GM15510 (cell line): Measurements from ENCODE around the gene PLXNA4.

ENCODE experiments used
- POLR2A ChIP-seq: IDR thresholded peaks from 3 replicates; pipeline ENCODE4 v1.6.1; 2011; ENCODE audit warnings: borderline replicate concordance; ENCODE audit not compliant: insufficient read length; ENCODE audit errors: extremely low read depth

Gene PLXNA4

DNA sequence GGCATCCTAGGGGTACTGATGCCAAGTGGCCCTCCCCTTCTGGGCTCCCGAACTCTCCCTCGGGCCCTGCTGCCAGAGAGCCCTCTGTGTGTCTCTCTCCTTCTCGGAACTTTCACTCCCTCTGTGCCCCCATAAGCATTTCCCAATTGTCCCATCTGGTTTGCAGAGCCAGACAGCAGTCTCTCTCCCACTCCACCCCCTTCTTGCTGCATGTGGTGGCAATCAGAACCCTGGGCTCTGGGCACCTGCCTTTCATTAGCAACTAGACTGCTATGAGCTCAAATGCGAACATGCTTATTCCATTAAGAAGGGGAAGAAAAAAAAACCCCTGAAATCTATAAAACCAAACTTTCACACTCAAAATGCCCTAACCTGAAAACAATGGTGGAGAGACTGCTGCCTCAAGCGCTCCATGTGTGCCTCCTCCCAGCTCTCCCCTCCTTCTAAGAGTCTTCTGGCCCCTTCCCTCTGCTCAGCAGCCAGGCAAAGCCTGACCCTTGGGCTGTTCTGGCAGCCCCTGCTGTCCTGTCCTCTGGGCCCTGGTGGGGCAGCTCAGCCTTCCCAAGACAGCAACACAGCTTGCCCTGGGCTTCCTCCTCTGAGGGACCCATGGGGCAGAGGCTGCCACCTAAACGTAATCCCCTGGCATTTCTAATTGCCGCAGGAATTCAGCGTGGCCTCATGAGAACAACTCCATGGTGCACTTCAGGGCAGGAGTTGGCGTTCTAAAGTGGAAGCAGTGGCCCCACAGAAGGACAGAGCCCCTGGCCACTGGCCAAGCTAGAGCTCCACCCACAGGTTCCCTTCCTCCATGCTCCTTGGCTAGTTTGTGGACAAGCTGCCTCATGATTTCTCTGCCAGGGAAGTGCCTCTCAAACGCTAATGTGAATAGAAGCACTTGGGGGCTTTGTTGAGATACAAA lies 415.4 kb downstream of the PLXNA4 start:
- no peak for TF ChIP-seq POLR2A

DNA sequence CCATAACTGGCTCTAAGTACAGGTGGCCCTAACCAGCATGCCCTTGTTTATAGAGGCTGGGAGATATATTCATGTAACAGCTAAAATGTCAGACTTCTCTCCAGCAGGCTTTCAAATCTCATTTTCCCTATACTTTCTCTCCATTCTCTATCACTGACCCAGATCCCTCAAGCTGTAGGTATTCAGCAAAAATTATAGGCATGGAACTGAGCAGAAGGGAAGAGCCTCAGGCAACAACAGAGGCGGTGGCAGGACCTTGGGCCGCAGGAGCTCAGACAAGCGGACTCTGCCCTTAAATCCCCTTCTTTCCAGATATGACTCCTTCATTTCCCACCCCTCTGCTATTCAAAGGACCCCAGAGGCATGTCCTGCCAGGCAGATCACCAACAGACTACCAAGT lies 417.4 kb downstream of the PLXNA4 start:
- TF ChIP-seq POLR2A, result no peak

DNA sequence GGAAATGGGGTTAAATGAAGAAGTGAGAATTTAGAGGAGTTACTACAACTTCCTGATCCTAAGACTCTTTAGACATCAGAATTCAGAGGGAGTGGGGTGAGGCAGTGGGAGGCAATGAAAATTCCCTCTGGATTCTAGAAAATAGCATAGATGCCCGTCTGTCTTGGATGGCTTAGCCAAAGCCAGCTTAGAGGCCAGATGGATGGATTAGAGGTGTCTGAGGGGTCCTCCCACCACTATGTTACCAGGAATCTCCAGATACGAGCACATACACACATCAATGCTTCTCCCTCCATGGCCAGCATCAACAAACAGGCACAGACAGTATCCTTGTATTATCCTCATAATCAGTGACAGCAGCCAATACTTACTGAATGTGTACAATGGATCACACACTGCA lies 418.1 kb downstream of the PLXNA4 start:
- TF ChIP-seq POLR2A, result no peak

- no peak for TF ChIP-seq POLR2A
Observed at GRCh38 chr7:132155715-132156114, 420.6 kb downstream of the PLXNA4 start.

- TF ChIP-seq POLR2A, result no peak
Observed at GRCh38 chr7:132154695-132155471, 421.4 kb downstream of the PLXNA4 start.

DNA sequence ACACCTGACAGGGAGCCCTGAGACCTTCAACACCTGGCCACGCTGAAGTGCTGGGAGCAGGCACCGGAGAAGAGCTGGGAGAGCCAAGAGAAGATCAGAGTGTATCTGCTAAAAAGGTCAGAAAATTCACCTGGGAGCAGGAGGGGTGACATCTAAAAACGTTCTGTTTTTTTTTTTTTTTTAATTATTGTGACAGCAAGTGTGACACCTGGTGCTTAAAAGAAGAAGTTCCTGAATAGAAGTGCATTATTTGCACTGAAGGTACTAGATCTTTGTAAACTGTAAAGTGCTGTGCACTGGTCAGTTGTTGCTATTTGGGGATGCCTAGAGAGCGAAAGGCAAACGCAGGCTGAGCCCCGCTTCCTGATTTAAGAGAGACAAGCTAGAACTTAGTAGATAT lies 422.0 kb downstream of the PLXNA4 start:
- no peak for TF ChIP-seq POLR2A

GRCh38 chr7:132152131-132152889 lies 424.0 kb downstream of the PLXNA4 start:
- TF ChIP-seq POLR2A, result no peak

GRCh38 chr7:132150711-132151110 lies 425.6 kb downstream of the PLXNA4 start:
- TF ChIP-seq POLR2A, result no peak

GRCh38 chr7:132149436-132150304 lies 426.6 kb downstream of the PLXNA4 start:
- no peak for TF ChIP-seq POLR2A

- TF ChIP-seq POLR2A, result no peak
Observed at GRCh38 chr7:132148876-132149275, 427.4 kb downstream of the PLXNA4 start.

GRCh38 chr7:132145466-132145865 lies 430.8 kb downstream of the PLXNA4 start:
- TF ChIP-seq POLR2A, result no peak

- TF ChIP-seq POLR2A, result no peak
Observed at GRCh38 chr7:132145063-132145462, 431.2 kb downstream of the PLXNA4 start.

DNA sequence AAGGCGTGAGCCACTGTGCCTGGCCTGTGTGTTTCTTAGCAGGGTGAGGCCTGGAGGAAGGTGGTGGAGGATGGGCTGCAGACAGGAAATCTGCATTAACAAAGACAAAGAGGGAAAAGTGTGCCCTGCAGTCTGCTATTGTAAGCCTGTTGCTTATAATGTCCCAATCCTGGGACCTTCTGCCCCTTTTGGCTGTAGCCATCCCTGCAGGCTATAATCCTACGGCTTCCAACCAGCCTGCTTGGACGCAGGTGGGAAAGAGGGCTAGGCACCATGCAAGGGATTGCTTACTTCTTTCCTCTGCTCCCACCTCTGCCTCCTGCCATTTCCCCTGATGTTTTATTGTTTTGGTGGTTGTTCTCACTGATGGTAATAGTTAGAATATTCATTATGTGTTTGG lies 434.3 kb downstream of the PLXNA4 start:
- TF ChIP-seq POLR2A, result no peak

- TF ChIP-seq POLR2A, result no peak
Observed at GRCh38 chr7:132141109-132141508, 435.2 kb downstream of the PLXNA4 start.
